Left renal pelvis (tissue), 4 donors: ENCODE results near the gene PYGM. TPM values are rescaled to one million over a fixed set of nuclear protein-coding genes. Genes with fewer than 3 reads are reported as not detected.
A peak's percentile ranks its signal among the peaks of the same experiment; 100 is the strongest.

ENCODE experiments used
- DNase-seq, 4 donors: peaks; one replicate each; pipeline ENCODE4 v3.0.0-alpha.2; 2013; ENCODE audit warnings: low read depth in 4 of 4, low spot score in 3 of 4
- polyA plus RNA-seq, 4 donors: library from polyadenylated mRNA; unstranded; fragments of 120-200 nt; gene quantifications; one replicate each; pipeline ENCODE4 v1.2.1, GENCODE V29; 2013; ENCODE audit not compliant: insufficient read length in 4 of 4

The PYGM gene
- polyA plus RNA-seq, 4 donors: 1.3 to 11.9 (median 2.4) TPM

GRCh38 chr11:64792482-64792881 is 32.7 kb upstream of the PYGM start:
- DNase-seq: no peak

GRCh38 chr11:64791781-64792291 is 32.1 kb upstream of the PYGM start:
- no peak for DNase-seq

- no peak for DNase-seq
Observed at GRCh38 chr11:64790205-64791095, 30.7 kb upstream of the PYGM start.

GRCh38 chr11:64789331-64790204 is 29.8 kb upstream of the PYGM start:
- no peak for DNase-seq

- DNase-seq: no peak
Observed at GRCh38 chr11:64788321-64789215, 28.8 kb upstream of the PYGM start.

- DNase-seq: no peak
Observed at GRCh38 chr11:64787526-64788320, 27.9 kb upstream of the PYGM start.

GRCh38 chr11:64786308-64786707 is 26.5 kb upstream of the PYGM start:
- DNase-seq: no peak

- DNase-seq: no peak
Observed at GRCh38 chr11:64784813-64785581, 25.2 kb upstream of the PYGM start.

- peak; percentile 100 for DNase-seq
Observed at GRCh38 chr11:64778473-64779298, 18.9 kb upstream of the PYGM start, which contains the start of gene SF1. TSS of gene SF1 (minus strand) at chr11:64778542. CDS start at chr11:64778392, 150 bp downstream.

GRCh38 chr11:64778223-64778472 is 18.4 kb upstream of the PYGM start:
- no peak for DNase-seq

- DNase-seq: peak in 2 of 4 donors; percentile 77 to 80
Observed at GRCh38 chr11:64777449-64778222, 17.9 kb upstream of the PYGM start.

- no peak for DNase-seq
Observed at GRCh38 chr11:64776875-64777274, 17.1 kb upstream of the PYGM start.

- DNase-seq: no peak
Observed at GRCh38 chr11:64776425-64776824, 16.7 kb upstream of the PYGM start.

GRCh38 chr11:64774144-64774543 is 14.4 kb upstream of the PYGM start:
- no peak for DNase-seq

GRCh38 chr11:64772303-64773018 is 12.7 kb upstream of the PYGM start:
- no peak for DNase-seq

- no peak for DNase-seq
Observed at GRCh38 chr11:64771861-64772260, 12.1 kb upstream of the PYGM start.

- no peak for DNase-seq
Observed at GRCh38 chr11:64770120-64770519, 10.3 kb upstream of the PYGM start.
